Fibroblast of skin of right biceps (primary cell): ENCODE results near the gene ACADM.
"Not testable (repeated sequence)": the region's sequence is repeated elsewhere in the genome, so short reads cannot be mapped to it uniquely, and the experiment has no call there.

Experiments
- DNase-seq: peaks from one replicate; pipeline ENCODE4 v3.0.0-alpha.2; 2013

ACADM gene

GRCh38 chr1:75742047-75742625 is 17.6 kb downstream of the ACADM start:
- DNase-seq = no peak

GRCh38 chr1:75745276-75745675 is 20.8 kb downstream of the ACADM start:
- no peak for DNase-seq

GRCh38 chr1:75757210-75757609 is 32.7 kb downstream of the ACADM start:
- DNase-seq = not testable (repeated sequence)

GRCh38 chr1:75758543-75758942 is 34.0 kb downstream of the ACADM start:
- DNase-seq = not testable (repeated sequence)

GRCh38 chr1:75764057-75764655 is 39.6 kb downstream of the ACADM start:
- DNase-seq = no peak

- DNase-seq = peak; percentile 89
Measured at GRCh38 chr1:75765697-75766355, 41.3 kb downstream of the ACADM start.

- DNase-seq = peak; percentile 50
Measured at GRCh38 chr1:75768016-75768415, 43.5 kb downstream of the ACADM start.

GRCh38 chr1:75770761-75771160 is 46.3 kb downstream of the ACADM start:
- no peak for DNase-seq

- no peak for DNase-seq
Measured at GRCh38 chr1:75771978-75772377, 47.5 kb downstream of the ACADM start.

- not testable (repeated sequence) for DNase-seq
Measured at GRCh38 chr1:75777812-75778211, 53.3 kb downstream of the ACADM start.

GRCh38 chr1:75778694-75779093 is 54.2 kb downstream of the ACADM start:
- DNase-seq = not testable (repeated sequence)

GRCh38 chr1:75780183-75780582 is 55.7 kb downstream of the ACADM start:
- not testable (repeated sequence) for DNase-seq

GRCh38 chr1:75783920-75784319 is 59.4 kb downstream of the ACADM start:
- DNase-seq = not testable (repeated sequence)

GRCh38 chr1:75785320-75785982 is 60.9 kb downstream of the ACADM start:
- no peak for DNase-seq

GRCh38 chr1:75785983-75786853 is 61.7 kb downstream of the ACADM start, which contains the start of gene RABGGTB:
Gene RABGGTB (plus strand): TSS chr1:75786256. CDS start chr1:75786272, 16 bp downstream.
- DNase-seq = peak; percentile 96

- no peak for DNase-seq
Measured at GRCh38 chr1:75786901-75787493, 62.5 kb downstream of the ACADM start.

GRCh38 chr1:75787524-75787923 is 63.0 kb downstream of the ACADM start:
- no peak for DNase-seq

- no peak for DNase-seq
Measured at GRCh38 chr1:75789988-75790387, 65.5 kb downstream of the ACADM start.

GRCh38 chr1:75791022-75791421 is 66.5 kb downstream of the ACADM start:
- DNase-seq = no peak

- DNase-seq = no peak
Measured at GRCh38 chr1:75792091-75792490, 67.6 kb downstream of the ACADM start.

- DNase-seq = no peak
Measured at GRCh38 chr1:75794382-75794781, 69.9 kb downstream of the ACADM start.

- DNase-seq = peak; percentile 10
Measured at GRCh38 chr1:75795703-75796193, 71.2 kb downstream of the ACADM start.
